Measurements from ENCODE around the gene TSSC4. TPM values are rescaled to one million over a fixed set of nuclear protein-coding genes. Genes with fewer than 3 reads are reported as not detected.

The TSSC4 gene
- total RNA-seq, 6 experiments from 2014 or later, result 17.6 to 27.0 (median 19.5) TPM

- peaks cover 0 to 48% (median 23%) of the 10 kb centered on the region in 4 donors for H3K4me1 ChIP-seq
- no peak overlapping the region for H3K27ac ChIP-seq
- ATAC-seq, result no peak
- H3K4me3 ChIP-seq, result no peak overlapping the region
- peaks cover 0 to 50% (median 7%) of the 10 kb centered on the region in 4 donors for H3K36me3 ChIP-seq
- 100% methylated on average over 1 of the region's 8 CpGs for WGBS (ENCODE audit: insufficient coverage, low coverage, low lambda C conversion rate, missing lambda C conversion rate)
- DNase-seq, result no peak
- no peaks in the 10 kb centered on the region for H3K27me3 ChIP-seq
- H3K9me3 ChIP-seq, result no peaks in the 10 kb centered on the region
- TF ChIP-seq CTCF (IDR thresholded peaks at IDR 0.05), result no peak
- no peak for TF ChIP-seq POLR2A (IDR thresholded peaks at IDR 0.05)
- intact Hi-C loops (cut with DNase I), result loop anchor here in 1 of 2 donors (10.0 kb wide), 1 partner anchor 636 kb away; the partner anchor contains the start of gene IFITM10
Measured at GRCh38 chr11:2390725-2391151, 9.8 kb upstream of the TSSC4 start.

- ATAC-seq (no peak), DNase-seq (no peak)
- Histone ChIP-seq H3K27ac (no peak overlapping the region), H3K36me3 (peaks cover 0 to 56% (median 10%) of the 10 kb centered on the region in 4 donors), H3K27me3 (no peaks in the 10 kb centered on the region), H3K4me3 (no peak overlapping the region), H3K9me3 (no peaks in the 10 kb centered on the region), H3K4me1 (peaks cover 0 to 42% (median 20%) of the 10 kb centered on the region in 4 donors)
- TF ChIP-seq CTCF (IDR thresholded peaks at IDR 0.05) (no peak), POLR2A (IDR thresholded peaks at IDR 0.05) (no peak)
- intact Hi-C loops (cut with DNase I), result loop anchor here in 1 of 2 donors (10.0 kb wide), 1 partner anchor 637 kb away; the partner anchor contains the start of gene IFITM10
- no CpG with 5 or more reads among the region's 20 CpGs for WGBS (ENCODE audit: insufficient coverage, low coverage, low lambda C conversion rate, missing lambda C conversion rate)
Measured at GRCh38 chr11:2391181-2391975, 9.2 kb upstream of the TSSC4 start.

GRCh38 chr11:2392241-2392959, 8.2 kb upstream of the TSSC4 start:
- Histone ChIP-seq H3K9me3 (no peaks in the 10 kb centered on the region), H3K36me3 (peaks cover 5 to 66% (median 18%) of the 10 kb centered on the region in 4 donors), H3K27ac (no peak overlapping the region), H3K27me3 (no peaks in the 10 kb centered on the region), H3K4me1 (peaks cover 0 to 32% (median 15%) of the 10 kb centered on the region in 4 donors), H3K4me3 (no peak overlapping the region)
- ATAC-seq (no peak), DNase-seq (no peak)
- no CpG with 5 or more reads among the region's 26 CpGs for whole genome bisulfite sequencing (ENCODE audit: insufficient coverage, low coverage, low lambda C conversion rate, missing lambda C conversion rate)
- TF ChIP-seq CTCF (IDR thresholded peaks at IDR 0.05) (no peak), POLR2A (IDR thresholded peaks at IDR 0.05) (no peak)
- intact Hi-C loops (cut with DNase I), result loop anchor here in 1 of 2 donors (10.0 kb wide), 1 partner anchor 638 kb away; the partner anchor contains the start of gene IFITM10

- ATAC-seq, result no peak
- DNase-seq, result no peak
- 90% methylated on average over 8 of the region's 27 CpGs for WGBS (ENCODE audit: insufficient coverage, low coverage, low lambda C conversion rate, missing lambda C conversion rate)
- no peaks in the 10 kb centered on the region for H3K9me3 ChIP-seq
- H3K36me3 ChIP-seq, result peaks cover 5 to 74% (median 18%) of the 10 kb centered on the region in 4 donors
- peaks cover 0 to 24% (median 11%) of the 10 kb centered on the region in 4 donors for H3K4me1 ChIP-seq
- H3K27ac ChIP-seq, result no peak overlapping the region
- H3K27me3 ChIP-seq, result no peaks in the 10 kb centered on the region
- no peak overlapping the region for H3K4me3 ChIP-seq
- no peak for TF ChIP-seq POLR2A (IDR thresholded peaks at IDR 0.05)
- intact Hi-C loops (cut with DNase I), result loop anchor here in 1 of 2 donors (10.0 kb wide), 1 partner anchor 638 kb away; the partner anchor contains the start of gene IFITM10
Measured at GRCh38 chr11:2393111-2393868, 7.3 kb upstream of the TSSC4 start.

All from right lobe of liver (tissue), 6 donors.